GM21576 (cell line): Measurements from ENCODE around the gene LHFPL3.
"Not testable (repeated sequence)": the region's sequence is repeated elsewhere in the genome, so short reads cannot be mapped to it uniquely, and the experiment has no call there.

Experiments used
- ATAC-seq: cut with Tn5 transposase; IDR thresholded peaks from one replicate; pipeline ENCODE4 v1.9.1; 2021; ENCODE audit warnings: mild to moderate bottlenecking, moderate library complexity; ENCODE audit not compliant: unreplicated experiment

Gene LHFPL3

DNA sequence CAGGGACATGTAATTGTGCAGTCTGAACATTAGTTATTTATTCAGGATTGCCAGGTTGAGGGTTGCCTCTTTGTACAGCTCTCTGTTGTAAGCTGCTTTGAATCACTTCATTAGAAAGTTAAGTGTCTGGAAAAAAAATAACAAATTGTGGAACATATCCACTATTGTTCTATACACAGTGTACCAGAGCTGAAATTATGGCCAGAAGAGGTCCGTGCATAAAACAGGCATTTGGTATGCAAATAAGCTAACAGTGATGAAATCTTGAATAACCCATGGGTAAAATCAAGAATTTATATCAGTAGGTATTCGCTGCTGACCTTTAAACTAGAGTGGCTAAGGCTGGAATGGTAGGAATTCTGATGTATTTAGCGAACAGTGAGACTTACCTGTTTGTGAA lies 152.1 kb downstream of the LHFPL3 start:
- ATAC-seq = no peak

DNA sequence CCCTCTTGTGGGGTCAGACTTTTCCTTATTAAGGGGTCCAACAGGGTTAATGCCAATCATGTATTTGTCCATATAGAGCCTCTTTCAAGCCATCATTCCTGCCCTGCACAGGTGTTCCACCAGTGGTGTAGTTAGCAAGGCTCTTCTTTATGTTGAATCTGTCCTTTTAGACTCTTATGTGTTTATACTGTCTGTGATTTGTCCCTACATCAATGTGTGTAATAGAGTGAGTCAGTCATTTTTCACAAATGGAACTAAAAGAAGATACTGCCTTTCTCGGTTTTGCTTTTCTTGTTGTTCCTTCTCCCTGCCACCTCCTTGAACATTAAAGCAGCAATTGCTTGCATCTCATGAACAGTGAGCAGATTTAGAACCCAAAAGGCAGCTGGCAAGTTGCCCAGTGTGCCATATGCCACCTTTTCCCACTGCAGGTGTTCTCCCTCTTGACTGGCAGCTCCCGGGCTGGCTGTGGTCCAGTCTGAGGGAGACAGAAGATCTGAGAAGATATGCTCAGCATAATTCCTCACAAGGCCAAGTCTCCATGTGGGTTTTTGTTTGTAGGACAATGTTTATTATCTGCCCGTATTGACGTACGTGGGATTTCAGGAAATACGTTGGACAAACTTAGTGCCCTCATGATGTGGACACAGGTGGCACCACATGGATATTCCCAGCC lies 154.1 kb downstream of the LHFPL3 start:
- no peak for ATAC-seq

DNA sequence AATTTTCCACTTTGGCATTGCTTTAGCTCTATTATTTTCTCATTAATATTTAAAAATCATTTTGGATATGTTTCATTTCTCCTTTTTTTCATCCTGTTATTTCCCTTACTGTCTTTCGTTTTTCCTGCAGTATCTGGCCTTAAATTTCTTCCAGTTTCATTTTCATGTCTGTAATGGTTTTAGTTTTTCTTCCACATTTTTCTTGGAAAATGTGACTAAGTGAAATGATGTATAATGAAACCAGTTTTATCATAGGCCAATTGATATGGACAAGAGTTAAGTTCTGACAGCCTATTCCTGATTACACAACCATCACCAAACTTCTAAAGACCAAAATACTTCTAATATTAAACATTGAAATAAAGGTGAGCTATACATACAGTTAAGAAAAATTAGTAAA lies 158.5 kb downstream of the LHFPL3 start:
- no peak for ATAC-seq

DNA sequence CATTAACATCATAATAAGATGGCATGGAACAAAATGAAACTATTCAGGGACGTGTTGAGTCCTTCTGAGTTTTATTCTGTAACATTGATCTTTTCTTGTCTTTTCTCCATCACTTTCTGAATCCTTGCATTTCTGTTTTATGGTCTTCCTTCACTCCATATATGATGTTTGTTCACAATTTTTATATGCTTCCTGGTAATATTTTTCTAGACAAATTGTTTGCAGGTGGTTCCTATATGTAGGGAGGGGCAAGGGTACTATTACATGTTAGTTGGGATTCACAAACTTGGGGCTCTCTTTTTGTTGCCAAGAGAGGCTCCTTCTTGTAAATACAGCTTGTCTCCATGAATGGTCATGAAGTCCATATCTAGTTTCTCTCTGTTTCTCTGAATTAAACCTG lies 159.2 kb downstream of the LHFPL3 start:
- no peak for ATAC-seq

DNA sequence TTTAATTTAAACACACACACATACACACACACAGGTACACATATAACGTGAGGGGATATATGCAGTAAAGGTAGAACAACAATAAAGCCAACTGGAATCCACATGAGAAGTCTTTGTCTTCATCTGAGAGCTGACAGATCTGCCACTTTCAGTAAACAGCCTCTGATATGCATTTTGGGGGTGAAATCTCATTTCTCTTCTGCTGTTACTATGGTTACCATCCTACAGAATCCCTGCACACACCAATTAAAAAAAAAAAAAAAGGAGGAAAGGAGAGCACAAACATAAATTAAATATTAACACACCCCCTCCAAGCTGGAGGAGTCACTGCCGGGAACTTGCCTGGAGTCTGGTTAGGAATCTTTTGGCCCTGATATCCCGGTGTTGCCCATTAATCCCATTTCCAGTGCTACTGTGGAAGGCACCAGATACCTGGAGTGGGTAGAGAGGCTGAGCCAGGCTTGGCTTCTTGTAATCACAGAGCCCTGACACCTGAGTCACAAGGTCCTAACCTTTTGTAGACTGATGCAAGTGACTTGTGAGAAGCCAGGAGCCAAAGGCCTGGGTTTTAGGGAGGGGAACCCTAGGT lies 169.1 kb downstream of the LHFPL3 start:
- ATAC-seq = no peak

DNA sequence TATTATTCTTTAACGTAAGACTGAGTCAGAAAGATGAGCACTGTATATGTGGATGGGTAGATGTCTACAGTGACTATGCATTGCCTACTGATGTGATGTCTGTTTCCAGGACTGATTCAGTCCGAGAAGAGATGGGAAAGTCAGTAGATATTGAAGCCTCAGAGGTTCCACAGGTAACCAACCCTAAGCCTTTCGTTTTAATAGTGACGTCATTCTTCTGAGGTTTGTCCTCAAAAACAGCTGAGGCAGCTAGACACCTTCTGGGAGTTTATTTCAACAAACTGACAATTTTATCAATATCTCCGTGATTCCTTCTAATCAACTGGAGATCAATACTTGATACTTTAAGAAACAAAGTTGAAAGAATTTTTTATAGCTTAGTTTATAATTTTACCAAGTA lies 171.6 kb downstream of the LHFPL3 start:
- no peak for ATAC-seq

DNA sequence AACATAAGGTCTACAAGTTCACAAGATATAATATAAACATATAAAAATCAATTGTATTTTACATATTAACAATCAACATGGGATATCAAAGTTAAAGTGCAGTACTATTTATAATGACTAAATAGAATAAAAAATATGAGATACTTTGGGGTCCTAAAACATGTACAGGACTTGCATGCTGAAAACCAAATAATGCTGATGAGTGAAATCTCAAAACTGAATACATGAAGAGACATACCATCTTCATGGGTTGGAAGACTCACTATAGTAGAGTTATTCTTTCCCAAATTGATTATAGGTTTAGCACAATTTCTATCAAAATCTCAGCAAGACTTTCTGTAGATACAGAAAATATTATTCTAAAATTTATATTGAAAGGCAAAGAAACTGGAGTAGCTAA lies 181.5 kb downstream of the LHFPL3 start:
- ATAC-seq = no peak

DNA sequence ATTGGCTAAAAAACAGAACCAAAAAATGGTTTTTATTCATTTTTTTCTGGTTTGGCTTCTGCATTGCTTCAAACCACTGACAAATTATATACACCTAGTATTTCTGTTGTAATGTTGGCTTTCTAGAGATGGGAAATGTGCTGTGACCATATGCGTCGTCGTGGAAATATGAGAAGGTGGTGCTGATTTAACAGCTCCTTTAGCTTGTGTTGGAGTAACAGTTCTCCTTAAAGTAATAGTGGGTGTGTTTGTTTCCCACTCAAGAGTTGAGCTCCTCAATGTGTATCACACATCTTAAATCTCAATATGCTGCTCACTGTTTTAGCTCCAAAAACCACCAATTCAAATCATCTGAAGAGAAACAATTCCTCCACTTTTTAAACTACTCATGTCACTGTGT lies 196.4 kb downstream of the LHFPL3 start:
- no peak for ATAC-seq

DNA sequence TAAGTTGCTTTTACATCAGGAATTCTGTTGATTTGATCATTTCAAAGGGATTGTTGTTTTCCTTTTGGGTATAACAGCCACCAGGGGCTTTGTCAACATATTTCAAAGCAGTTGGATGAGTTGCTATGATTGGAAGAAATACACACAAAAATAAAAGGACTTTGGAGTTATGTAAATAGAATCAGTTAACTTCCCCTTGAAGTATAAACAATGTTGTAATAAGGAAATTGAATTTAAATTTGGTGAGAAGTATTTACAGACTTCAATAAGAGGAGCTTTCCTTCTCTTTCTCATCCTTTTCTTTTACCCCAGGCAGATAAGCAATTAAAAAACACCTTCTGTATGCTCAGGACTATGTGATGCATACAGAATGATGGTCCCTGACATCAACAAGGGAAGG lies 199.7 kb downstream of the LHFPL3 start:
- no peak for ATAC-seq

DNA sequence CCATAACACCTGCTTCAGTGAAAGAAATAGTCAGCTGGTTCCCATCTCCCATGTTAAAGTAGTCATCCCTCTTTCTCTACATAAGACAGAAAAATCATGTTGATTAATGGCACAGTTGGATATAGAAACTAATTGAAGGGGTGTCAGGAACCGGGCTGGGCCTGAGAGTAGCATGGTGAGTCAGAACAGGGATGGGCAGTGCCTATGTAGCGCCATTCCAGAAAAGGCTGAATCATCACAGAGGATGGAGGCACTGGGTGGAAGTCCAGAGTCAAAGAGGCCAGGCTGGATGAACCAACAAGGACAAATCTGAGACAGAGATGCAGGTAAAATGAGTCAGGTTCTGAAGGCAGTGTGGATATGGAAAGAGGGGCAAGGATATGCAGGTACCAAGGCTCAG lies 201.2 kb downstream of the LHFPL3 start:
- ATAC-seq = no peak

DNA sequence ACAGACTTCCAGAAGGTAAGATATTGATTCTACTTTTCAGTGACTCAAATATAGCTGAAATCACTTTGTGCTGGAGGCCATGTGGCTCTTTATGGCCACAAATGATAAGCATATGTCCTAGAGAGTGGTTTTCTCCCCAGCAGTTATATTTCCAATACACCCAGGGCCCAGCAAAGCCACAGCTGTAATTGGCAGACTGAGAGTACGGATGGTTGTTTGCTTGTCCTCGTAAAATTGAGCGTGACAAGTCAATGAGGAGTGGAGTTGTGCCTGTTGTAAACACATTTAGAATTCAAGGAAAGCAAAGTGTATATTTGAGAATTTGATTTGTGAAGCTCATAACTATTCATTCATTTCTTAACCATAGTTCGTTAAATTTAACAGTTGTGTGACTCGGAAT lies 201.8 kb downstream of the LHFPL3 start:
- no peak for ATAC-seq

DNA sequence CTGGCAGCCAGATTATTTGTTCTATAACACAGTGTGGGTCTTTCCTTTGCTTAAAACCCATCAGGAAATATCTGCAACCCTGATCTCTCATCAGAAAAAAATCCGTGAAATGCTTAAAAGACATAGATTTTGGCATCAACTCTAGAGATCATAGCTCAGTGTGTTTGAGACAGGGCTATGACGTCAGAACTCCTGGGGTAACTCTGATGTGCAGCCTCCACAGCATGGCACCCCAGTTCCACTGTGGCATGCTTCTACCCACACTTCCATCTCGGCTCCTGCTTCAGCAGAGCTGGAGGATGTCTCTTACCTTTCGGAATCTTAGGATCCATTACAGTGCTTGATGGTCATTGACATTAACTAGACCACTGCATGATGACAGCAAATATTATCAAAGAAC lies 205.7 kb downstream of the LHFPL3 start:
- no peak for ATAC-seq

DNA sequence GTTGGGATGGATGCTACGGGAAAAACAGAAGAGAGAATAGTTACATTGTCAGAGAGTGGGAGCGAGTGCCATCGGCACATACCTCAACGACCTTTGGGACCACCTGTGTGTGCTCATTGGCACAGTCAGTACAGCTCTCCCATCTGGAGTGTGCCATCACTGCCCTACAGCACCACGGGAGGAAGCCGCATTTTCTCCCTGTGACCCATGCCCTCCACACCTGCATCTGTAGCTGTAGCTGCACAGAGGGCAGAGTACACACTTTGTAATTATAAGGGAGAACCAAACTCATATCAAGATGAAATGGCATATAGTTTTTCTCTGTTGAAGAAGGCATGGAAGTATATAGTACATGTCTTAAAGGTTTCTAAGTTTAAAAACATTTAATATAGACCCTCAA lies 207.4 kb downstream of the LHFPL3 start:
- ATAC-seq = no peak

DNA sequence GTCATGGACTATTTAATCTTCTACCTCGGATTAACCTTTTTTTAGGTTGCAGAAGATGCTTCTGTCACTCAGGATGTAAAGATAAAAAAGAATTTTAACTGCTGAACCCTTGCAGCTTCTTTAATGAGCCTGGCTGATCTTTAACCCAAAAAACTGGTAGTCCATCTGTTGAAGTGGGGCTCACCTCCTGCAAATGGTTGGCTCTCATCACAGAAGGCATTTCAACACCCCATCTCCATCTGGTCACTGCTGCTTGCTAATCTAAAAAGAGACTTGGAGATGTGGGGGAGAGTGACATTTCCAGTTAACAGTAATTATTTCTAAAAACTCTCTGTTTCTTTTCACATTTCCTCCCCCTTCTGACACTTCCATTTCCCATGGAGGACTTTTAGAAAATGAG lies 208.6 kb downstream of the LHFPL3 start:
- no peak for ATAC-seq

DNA sequence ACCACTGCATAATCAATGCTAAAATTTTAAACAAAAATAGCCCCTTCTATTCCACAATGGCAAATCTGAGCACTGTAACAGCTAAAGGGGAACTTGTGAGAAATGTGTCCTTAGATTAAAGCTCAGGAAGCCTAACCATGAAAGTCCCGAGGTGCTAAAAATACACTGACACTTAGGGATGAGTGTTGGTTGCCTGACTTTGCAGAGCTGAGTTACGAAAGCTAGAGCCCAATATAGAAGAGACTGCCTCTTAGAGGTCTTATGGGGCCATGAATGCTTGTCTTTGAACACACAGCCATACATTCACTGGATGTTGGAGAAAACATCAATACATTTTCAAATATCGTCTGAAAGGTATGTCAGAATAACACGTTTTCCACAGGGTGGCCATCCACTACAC lies 209.7 kb downstream of the LHFPL3 start:
- no peak for ATAC-seq

DNA sequence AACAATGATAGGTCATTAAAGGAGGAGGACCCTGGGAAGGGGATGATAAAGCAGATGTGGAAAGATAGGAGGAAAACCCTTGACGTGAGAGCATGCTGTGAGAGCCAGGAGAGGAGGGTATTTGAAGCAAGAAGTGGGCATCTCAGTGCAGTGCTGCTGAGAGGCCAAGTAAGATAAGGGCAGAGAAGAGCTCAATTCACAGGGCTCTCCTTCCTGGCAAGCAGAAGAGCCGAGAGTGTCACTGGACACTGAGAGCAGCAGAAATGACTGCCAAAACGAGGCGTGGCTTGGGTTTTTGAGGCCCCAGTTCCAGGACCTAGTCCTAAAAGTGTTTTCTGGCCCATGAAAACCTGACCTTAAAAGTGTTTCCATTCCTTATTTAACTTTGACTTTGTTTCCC lies 213.5 kb downstream of the LHFPL3 start:
- no peak for ATAC-seq

DNA sequence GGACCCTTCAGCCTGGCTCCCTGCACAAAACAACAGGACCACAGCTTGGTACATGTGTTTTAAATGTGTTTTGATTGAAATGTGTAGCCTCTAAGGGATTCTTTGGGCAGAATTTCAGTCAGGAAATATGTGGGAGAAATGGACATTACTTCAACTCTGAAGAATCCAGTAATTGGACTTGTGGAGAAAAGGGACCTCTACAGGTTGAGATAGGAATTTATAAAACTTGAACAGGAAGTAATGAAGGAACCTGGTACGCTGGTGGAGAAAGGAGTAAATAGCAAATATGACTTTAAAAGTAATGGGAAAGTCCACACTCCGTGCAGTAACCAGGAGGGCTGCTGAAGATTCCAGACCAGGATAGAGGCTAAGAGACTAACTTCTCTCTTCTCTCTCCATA lies 220.5 kb downstream of the LHFPL3 start:
- ATAC-seq = no peak

DNA sequence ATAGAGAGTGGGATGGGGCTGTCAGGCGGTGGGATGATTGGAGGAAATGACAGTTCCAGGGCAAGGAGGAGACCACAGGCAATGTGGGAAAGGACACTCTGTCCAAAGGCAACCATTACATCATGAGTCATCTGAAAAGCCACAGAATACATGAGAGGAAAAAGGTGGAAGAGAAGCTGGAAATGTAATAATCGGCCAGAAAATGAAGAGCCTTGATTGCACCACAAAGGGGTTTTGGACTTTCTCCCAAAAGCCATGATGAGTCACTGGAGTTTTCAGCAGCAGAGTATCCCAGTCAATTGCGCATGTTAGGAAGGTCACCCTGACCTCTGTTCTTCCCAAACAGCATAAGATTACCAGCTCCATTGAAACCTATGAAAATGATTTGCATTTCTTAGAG lies 222.0 kb downstream of the LHFPL3 start:
- no peak for ATAC-seq

DNA sequence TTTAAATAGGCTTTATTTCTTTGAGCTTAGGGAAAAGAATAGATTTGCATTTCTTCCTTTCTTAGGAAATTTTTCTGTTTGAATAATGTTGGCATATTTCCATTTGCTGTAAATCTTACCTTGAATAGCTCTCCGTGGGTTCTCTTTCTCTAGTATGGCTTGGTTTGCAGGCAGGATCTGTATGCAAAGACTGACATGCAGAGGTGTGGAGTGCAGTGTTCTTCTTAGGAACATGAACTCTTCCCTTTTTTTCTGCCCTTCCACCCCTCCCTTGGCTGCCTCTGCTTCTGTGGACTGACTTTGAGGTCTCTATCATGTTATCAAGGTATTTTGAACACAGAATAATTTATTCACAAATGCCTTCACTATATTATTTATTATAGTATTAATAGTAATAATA lies 222.8 kb downstream of the LHFPL3 start:
- no peak for ATAC-seq

DNA sequence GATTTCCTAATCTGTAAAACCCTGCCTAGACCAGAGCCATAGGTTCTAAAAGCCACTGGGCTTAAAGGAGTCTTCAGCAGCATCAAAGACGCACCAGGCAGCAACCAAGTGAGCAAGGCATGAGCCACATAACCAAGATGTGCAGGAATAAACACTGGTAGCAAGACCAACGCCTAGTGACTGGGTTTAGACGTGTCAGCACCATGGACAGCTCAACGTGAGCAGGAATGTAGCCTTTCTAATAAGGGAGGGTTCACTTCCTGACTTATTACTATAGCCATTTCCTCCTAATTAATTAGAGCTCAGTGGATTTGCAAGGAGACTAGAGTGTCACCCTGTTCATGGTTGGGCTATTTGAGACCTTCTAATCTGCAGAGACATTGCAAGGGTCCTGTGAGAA lies 223.7 kb downstream of the LHFPL3 start:
- no peak for ATAC-seq

DNA sequence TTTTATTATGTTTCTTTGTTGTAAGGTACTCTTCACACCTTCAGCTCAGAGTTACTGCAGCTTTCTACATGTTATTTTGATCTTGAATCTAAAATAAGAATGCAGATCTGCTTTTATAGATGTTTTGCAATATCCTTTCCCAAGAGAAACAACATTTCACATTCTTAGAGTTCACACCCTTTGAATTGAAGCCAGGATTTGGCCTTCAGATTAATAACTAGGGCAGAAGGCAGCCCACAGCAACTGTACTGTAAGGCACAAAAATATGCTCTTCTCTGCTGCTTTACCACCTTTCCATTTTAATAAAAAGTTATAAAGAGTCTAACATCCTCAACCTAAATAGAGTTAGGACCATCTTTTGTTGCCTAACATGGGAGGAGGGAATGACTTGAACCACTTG lies 224.7 kb downstream of the LHFPL3 start:
- no peak for ATAC-seq

DNA sequence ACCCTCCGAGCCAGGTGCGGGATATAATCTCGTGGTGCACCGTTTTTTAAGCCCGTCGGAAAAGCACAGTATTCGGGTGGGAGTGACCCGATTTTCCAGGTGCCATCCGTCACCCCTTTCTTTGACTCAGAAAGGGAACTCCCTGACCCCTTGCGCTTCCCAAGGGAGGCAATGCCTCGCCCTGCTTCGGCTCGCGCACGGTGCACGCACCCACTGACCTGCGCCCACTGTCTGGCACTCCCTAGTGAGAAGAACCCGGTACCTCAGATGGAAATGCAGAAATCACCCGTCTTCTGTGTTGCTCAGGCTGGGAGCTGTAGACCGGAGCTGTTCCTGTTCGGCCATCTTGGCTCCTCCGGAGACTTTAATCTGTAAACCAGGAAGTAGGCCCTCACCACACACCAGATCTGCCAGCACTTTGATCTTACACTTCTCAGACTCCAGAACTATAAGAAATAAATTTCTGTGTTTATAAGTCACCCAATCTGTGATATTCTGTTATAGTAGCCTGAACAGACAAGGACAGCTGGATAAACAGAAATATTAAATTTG lies 235.0 kb downstream of the LHFPL3 start:
- ATAC-seq = not testable (repeated sequence)

DNA sequence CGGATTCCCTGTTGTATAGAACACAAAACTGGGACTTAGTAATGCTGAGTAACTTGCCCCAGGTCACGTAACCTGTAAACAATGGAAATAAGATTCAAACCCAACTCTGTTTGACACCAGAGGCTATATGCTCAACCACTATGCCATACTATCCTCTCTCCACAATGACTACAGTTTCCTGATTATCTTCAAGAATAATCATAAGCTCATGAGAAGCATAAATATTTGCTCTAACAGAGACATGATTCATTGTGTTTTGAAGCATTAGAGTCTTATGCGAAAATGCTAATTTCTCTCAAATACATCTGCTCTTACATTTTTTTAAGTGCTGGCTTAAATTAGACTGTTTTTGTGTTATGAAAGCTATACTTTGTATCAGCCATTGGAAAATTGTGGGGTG lies 241.3 kb downstream of the LHFPL3 start:
- ATAC-seq = no peak
